ENCODE data around the gene NEK2. TPM values are rescaled to one million over a fixed set of nuclear protein-coding genes. Genes with fewer than 3 reads are reported as not detected.

NEK2 gene
- polyA plus RNA-seq, 1 experiment = 8.8 TPM

GRCh38 chr1:211656728-211657127 lies 18.7 kb downstream of the NEK2 start:
- H3K27ac ChIP-seq (ENCODE audit: low read depth, low read length) = no peak overlapping the region
- POLR2A ChIA-PET = no interaction called here
- H3K4me3 ChIP-seq (ENCODE audit: low read depth, low read length) = no peak overlapping the region
- TF ChIP-seq CTCF (IDR thresholded peaks at IDR 0.05; ENCODE audit: low read depth, low read length) = no peak
- H3K9me3 ChIP-seq (ENCODE audit: control insufficient read depth, insufficient read depth, low read length) = no peaks in the 10 kb centered on the region
- H3K27me3 ChIP-seq (ENCODE audit: control insufficient read depth, insufficient read depth, low read length) = no peaks in the 10 kb centered on the region
- no peak for DNase-seq (ENCODE audit: low read depth, low spot score)
- CTCF ChIA-PET = interaction anchor here (1.6 to 1.8 kb wide), 2 partner anchors 142 to 180 kb away, joined by 4 to 15 read pairs; no protein-coding TSS in a partner anchor

- Histone ChIP-seq H3K4me3 (ENCODE audit: low read depth, low read length) (no peak overlapping the region), H3K27ac (ENCODE audit: low read depth, low read length) (peak overlapping the region; percentile 11), H3K9me3 (ENCODE audit: control insufficient read depth, insufficient read depth, low read length) (peaks cover 3% of the 10 kb centered on the region; the same call in 1 of the 2 replicates), H3K27me3 (ENCODE audit: control insufficient read depth, insufficient read depth, low read length) (no peaks in the 10 kb centered on the region)
- ChIA-PET CTCF (interaction anchor here (0.5 to 5.3 kb wide), 39 partner anchors 9 to 332 kb away, joined by 3 to 87 read pairs (median 4); partner anchors contain the start of gene SLC30A1), POLR2A (interaction anchor here (0.7 kb wide), 1 partner anchor 42 kb away, joined by 3 read pairs; no protein-coding TSS in a partner anchor)
- peak; percentile 95 for TF ChIP-seq CTCF (IDR thresholded peaks at IDR 0.05; ENCODE audit: low read depth, low read length)
- DNase-seq (ENCODE audit: low read depth, low spot score) = peak; percentile 74
Measured at GRCh38 chr1:211654838-211655787, 20.3 kb downstream of the NEK2 start.

GRCh38 chr1:211653959-211654496 lies 21.4 kb downstream of the NEK2 start:
- TF ChIP-seq CTCF (IDR thresholded peaks at IDR 0.05; ENCODE audit: low read depth, low read length) = no peak
- no peak overlapping the region for H3K4me3 ChIP-seq (ENCODE audit: low read depth, low read length)
- no peaks in the 10 kb centered on the region for H3K27me3 ChIP-seq (ENCODE audit: control insufficient read depth, insufficient read depth, low read length)
- no peak overlapping the region for H3K27ac ChIP-seq (ENCODE audit: low read depth, low read length)
- no peak for DNase-seq (ENCODE audit: low read depth, low spot score)
- ChIA-PET POLR2A (interaction anchor here (0.7 kb wide), 2 partner anchors 41 to 330 kb away, joined by 3 read pairs; no protein-coding TSS in a partner anchor), CTCF (interaction anchor here (0.6 to 5.3 kb wide), 16 partner anchors 11 to 331 kb away, joined by 3 to 87 read pairs (median 6); partner anchors contain the start of gene SLC30A1)
- H3K9me3 ChIP-seq (ENCODE audit: control insufficient read depth, insufficient read depth, low read length) = peaks cover 3% of the 10 kb centered on the region; the same call in 1 of the 2 replicates

GRCh38 chr1:211653293-211653692 lies 22.1 kb downstream of the NEK2 start:
- DNase-seq (ENCODE audit: low read depth, low spot score) = no peak
- CTCF ChIA-PET = interaction anchor here (0.6 to 5.3 kb wide), 9 partner anchors 28 to 330 kb away, joined by 3 to 87 read pairs (median 5); partner anchors contain the start of gene SLC30A1
- no peak overlapping the region for H3K27ac ChIP-seq (ENCODE audit: low read depth, low read length)
- POLR2A ChIA-PET = interaction anchor here (0.7 kb wide), 1 partner anchor 330 kb away, joined by 3 read pairs; no protein-coding TSS in a partner anchor
- H3K4me3 ChIP-seq (ENCODE audit: low read depth, low read length) = no peak overlapping the region
- no peaks in the 10 kb centered on the region for H3K27me3 ChIP-seq (ENCODE audit: control insufficient read depth, insufficient read depth, low read length)
- H3K9me3 ChIP-seq (ENCODE audit: control insufficient read depth, insufficient read depth, low read length) = peaks cover 3% of the 10 kb centered on the region; the same call in 1 of the 2 replicates
- TF ChIP-seq CTCF (IDR thresholded peaks at IDR 0.05; ENCODE audit: low read depth, low read length) = no peak

All from AG04450 (cell line).